Stimulated activated CD4-positive, alpha-beta T cell treated with anti-CD3 and anti-CD28 coated beads, Interleukin-15, amount 100 ng/mL, for 24 hours (primary cell): ENCODE data around the gene FAM72C.
"Not testable (repeated sequence)": the region's sequence is repeated elsewhere in the genome, so short reads cannot be mapped to it uniquely, and the experiment has no call there.

Experiments used
- DNase-seq: peaks from one replicate; pipeline ENCODE4 v3.0.0-alpha.2; 2020

The FAM72C gene

DNA sequence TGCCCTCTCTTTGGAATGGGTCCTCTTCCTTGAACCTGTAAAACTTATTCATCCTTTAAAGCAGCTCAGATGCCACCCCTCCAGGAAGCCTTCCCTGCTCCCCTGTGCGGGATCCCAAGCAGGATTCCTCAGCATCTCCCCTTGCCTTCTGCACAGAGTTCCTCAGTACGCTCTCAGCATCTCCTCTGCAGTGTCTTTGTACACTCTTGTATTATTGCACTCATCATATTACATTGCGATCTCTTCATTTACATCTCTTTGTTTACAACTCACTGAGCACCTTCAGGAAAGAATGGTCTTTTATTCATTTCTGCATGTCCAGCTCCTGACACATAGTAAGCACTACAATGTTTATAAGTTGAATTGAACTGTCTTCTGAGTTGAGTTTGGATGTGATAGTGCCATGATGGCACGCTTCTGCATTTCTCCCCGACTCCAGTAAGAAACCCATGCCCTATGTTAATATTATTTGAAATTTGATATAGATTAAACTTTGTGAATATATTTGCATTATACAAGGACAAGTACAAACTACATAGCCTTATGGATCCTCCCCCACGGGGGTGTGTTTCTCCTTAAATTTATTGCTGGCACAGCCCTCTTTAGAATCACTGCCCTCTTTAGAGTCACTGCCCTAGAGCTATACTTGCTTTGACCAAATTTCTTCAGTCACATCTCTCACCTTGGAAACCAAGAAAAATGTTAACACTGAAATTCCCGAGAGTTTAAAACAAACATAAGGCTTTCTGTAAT is 13.1 kb upstream of the FAM72C start:
- DNase-seq, result not testable (repeated sequence)

- DNase-seq, result not testable (repeated sequence)
Observed at GRCh38 chr1:143974416-143974815, 2.6 kb upstream of the FAM72C start.

DNA sequence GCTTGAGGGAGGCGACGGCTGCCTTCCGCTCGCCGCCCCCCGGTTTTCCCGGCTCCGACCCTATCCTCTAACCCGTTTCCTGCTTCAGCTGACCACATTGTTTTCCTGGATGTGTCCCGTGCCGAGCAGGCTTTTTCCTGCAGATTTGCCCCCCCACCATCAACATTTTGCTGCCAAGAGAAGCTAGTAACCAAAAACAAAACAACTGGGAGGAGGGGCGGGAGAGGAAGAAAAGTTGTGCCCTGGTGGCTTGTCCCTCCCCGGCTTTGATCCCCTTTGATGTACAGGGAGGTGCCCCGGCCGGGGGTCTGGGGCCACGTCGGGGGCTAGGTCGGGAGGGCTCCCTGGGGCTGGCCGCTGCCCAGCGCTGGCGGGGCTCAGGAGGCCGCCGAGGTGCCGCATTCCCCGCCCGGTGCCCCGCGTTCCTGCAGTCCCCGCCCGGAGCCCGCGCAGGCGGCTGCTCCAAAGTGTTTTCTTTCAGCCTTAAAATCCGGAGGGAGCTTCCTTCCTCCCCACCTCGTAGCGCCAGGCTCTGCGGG is 2.2 kb upstream of the FAM72C start:
- not testable (repeated sequence) for DNase-seq

DNA sequence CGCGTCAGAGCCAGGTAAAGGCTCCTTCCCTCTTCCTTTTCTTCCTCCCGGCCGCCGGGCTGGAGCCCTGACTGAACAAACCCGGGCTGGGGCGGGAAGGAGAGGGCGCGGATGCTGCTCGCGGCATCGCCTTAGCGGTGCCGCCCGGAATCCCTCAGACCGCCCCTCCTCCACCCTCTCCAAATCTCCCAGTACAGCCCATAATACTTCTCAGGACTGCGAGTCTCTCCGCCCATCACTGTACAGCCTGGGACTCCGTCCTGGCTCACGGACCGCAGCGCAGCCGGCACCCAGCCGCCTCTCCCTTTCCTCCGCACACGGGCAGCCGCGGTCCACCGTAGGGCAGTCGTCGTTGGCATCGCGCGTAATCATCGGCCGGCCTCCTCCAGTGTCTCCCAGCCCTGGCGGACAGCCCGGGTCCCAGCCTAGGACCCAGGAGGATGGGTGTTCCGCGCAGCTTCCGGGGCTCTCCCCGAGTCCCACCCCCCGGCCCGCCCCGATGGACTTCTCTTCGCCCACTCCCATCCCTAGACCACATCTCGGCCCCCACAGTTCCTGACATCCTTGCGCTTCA is 1.1 kb upstream of the FAM72C start:
- not testable (repeated sequence) for DNase-seq

- DNase-seq, result not testable (repeated sequence)
Observed at GRCh38 chr1:143965860-143966259, 5.9 kb downstream of the FAM72C start.

GRCh38 chr1:143964294-143964693 is 7.5 kb downstream of the FAM72C start:
- DNase-seq, result not testable (repeated sequence)

DNA sequence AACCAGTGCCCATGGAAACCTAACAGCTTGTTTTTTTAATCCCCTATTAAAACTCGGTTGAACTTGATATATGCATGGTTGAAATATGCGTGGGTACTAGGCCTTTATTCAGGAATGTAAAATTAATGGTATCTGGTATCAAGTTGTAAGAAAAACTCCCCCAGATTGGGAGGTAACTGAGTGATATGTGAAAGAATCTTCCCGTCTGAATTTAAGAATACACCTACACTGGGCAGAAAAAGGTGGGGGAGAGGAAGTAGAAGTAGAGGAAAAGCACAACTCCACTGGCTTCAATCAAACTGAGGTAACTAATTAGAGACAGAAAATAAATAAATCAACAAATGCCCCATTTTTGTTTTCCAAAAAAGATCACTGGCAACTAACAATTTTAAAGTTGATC is 15.9 kb downstream of the FAM72C start:
- not testable (repeated sequence) for DNase-seq

DNA sequence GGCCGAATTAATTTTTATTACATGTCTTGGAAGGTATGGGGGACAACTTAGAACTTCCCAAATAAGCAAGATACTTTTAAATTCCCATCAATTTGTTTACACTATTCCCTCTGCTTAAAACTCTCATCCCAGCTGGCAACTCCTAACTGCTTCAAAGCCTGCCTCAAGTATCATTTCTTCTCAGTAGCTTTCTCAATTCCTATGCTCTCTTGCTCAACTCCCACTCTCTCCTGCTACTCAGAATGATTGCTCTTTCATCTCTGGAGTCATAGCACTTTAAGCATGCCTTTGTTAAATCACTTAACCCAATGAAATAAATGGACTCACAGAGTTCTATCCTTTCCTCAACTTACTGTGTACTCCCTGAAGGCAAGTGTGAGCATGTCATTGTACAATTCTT is 18.9 kb downstream of the FAM72C start:
- DNase-seq, result not testable (repeated sequence)

- not testable (repeated sequence) for DNase-seq
Observed at GRCh38 chr1:143951485-143952391, 20.0 kb downstream of the FAM72C start.

DNA sequence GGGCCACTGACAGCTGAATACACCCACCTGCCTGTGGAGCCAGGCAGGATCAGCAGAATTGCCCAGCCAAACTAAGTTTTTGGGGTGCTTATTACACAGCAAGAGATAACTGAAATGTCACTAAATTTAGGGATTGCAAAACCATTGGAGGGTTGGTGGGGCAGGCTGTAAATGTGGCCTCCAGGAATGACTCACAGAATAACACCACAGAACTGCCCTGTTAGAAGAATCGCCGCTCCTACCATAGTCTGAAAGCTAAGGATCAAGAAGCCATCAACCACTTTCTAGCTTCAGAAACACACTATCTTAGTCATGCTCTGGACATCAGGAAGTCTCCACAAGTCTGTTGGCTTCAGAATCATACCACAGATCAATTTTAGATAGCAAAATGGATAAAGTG is 24.0 kb downstream of the FAM72C start:
- not testable (repeated sequence) for DNase-seq

- not testable (repeated sequence) for DNase-seq
Observed at GRCh38 chr1:143945253-143945652, 26.5 kb downstream of the FAM72C start.

GRCh38 chr1:143944576-143945240 is 27.1 kb downstream of the FAM72C start:
- DNase-seq, result not testable (repeated sequence)

DNA sequence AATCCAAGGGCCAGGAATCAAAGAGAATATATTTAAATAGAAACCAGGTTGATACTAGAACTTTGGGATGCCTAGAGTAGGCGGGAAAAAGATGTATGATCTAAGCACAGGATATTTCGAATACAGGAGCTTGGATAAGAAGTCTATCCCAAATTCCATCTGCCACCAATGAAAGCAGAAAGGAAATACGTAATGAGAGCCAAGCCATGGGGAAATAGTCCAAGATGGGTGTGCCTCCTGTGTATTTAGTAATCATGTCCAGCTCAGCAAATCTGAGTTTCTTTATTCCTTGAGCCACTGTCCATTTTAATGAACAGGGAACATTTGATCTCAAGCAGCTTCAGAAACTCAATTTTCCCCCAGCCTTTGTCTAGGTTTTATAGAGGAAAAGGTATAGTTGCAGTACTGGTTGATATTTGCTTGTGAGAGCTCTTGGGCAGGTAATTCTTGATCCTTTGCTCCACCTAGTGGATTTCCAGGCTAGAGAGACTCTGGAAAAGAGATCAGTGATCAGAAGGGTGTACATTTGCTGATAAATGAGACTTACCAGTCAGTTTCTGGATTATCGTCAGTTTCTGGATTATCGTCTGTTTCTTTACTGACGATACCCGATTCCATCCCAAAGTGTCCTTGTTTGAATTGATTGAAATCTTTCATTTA is 28.3 kb downstream of the FAM72C start:
- not testable (repeated sequence) for DNase-seq

GRCh38 chr1:143942238-143942860 is 29.4 kb downstream of the FAM72C start:
- DNase-seq, result not testable (repeated sequence)

DNA sequence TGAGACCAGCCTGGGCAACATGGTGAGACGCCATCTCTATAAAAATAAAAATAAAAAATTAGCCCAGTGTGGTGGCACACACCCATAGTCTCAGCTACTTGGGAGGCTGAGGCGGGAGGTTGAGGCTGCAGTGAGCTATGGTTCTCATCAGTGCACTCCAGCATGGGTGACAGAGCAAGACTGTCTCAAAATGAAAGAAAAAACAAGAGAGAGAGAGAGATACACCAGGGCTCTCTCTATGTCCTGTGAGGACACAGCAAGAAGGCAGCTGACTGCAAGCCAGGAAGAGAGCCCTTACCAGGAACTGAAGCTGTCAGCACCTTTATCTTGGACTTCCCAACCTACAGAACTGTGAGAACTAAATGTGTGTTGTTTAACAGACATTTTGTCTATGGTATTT is 32.1 kb downstream of the FAM72C start:
- not testable (repeated sequence) for DNase-seq

- DNase-seq, result not testable (repeated sequence)
Observed at GRCh38 chr1:143938922-143939321, 32.9 kb downstream of the FAM72C start.

DNA sequence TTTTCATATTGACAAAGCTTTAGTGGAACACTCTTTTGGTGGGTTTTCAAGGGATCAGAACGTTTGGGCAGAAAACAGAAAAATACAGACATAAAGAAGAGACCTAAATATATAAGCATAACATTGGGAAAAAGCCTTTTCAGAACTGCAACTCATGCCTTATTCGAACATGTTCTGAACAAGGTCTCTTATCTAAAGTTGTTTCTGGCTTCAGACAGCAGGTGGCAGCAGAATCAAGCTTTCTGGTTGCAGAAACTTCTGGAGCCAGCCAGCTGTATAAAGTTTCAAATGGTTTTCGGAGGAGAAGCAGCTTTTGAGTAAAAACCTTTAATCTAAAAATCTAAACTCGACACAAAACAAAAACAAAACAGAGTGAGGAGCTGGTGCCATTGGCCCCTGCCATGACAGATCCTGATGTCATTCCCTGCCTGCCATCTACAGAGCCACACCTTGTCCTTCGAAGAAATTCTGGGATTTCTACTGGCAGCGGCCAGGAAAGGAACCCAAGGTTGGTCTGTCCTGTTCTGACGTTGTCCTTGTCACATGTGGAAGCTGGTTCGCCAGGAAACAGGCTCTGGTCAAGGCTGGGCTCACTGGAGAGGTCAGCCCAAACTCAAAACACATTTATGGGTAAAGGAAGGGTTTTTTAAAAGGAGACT is 35.2 kb downstream of the FAM72C start:
- peak; percentile 38 for DNase-seq

DNA sequence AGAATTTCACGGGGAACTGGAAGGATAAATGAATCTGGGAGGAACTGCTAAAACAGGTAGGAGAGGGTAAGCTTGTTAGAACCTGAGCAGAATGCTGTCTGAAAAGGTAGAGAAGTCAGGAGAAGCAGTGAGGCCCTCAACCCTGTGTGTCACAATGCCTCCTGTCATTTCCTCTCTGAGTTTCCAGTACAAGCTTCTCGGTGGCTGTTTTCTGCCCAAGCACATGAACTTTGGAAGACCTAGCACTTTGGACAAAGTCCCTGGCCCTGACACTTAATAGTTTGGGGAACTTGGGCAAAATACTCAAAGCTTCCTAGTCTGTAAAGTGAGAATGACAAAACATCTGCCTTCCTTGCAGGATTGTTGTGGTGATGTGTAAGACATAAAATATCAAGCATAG is 52.7 kb downstream of the FAM72C start:
- not testable (repeated sequence) for DNase-seq

GRCh38 chr1:143918552-143918951 is 53.2 kb downstream of the FAM72C start:
- DNase-seq, result not testable (repeated sequence)

GRCh38 chr1:143913705-143914104 is 58.1 kb downstream of the FAM72C start:
- not testable (repeated sequence) for DNase-seq
